GM19455 (cell line): ENCODE results near the gene MTERF1.

Experiments
- ATAC-seq: cut with Tn5 transposase; IDR thresholded peaks from one replicate; pipeline ENCODE4 v1.9.1; 2021; ENCODE audit not compliant: unreplicated experiment

The MTERF1 gene

GRCh38 chr7:91835826-91836368, 44.6 kb downstream of the MTERF1 start:
- ATAC-seq: no peak

GRCh38 chr7:91835091-91835825, 45.2 kb downstream of the MTERF1 start:
- no peak for ATAC-seq

- ATAC-seq: no peak
These were observed 47.9 kb downstream of the MTERF1 start for GRCh38 chr7:91832493-91833045.

DNA sequence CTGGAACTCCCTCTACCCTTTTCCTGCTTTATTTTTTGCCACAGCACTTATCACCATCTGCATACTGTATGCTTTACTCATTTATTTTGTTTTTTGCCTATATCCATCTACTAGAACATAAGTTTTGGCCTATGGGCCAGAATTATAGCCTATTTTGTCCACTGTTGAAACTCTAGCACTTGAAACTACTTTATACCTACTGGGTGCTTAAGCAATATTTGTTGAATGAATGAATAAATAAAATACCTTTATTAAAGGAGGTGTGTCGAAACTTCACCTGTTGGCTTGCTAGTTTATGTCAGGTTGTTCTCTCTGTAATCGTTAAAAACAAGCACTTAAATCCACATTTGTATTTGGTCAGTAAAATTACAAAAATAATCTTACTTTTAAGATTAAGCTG, 53.3 kb downstream of the MTERF1 start:
- ATAC-seq: no peak

GRCh38 chr7:91826377-91826776, 54.1 kb downstream of the MTERF1 start:
- no peak for ATAC-seq

DNA sequence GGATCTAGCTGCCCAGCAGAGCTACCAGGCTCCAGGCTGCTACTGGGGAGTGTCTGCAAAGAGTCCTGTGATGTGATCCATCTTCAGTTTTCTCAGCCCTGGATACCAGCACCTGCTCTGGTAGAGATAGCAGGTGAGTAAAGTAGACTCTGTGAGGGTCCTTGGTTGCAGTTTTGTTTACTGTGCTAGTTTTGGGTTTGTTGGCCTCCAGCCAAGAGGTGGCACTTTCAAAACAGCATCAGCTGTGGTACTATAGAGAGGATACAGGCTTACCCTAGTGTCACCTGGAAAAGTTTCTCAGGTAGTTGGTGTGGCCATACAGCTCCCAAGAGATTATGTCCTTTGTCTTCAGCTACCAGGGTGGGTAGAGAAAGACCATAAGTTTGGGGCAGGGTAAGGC, 56.3 kb downstream of the MTERF1 start:
- ATAC-seq: no peak
